Keratinocyte (primary cell): ENCODE measurements around the gene KLRF2.

Experiments
- CTCF ChIP-seq, 3 experiments: IDR thresholded peaks in 1 of 3; conservative IDR thresholded peaks in 1 of 3; optimal IDR thresholded peaks in 1 of 3; 2 replicates in 2 of 3; 3 replicates in 1 of 3; pipeline versions ENCODE3 to v1.5.1; 2011; ENCODE audit warnings: low read length in 3 of 3, mild to moderate bottlenecking in 3 of 3, moderate library complexity in 2 of 3, control low read depth in 1 of 3, inconsistent platforms in 1 of 3; ENCODE audit not compliant: insufficient read depth in 2 of 3; ENCODE audit errors: extremely low read depth in 1 of 3
- EZH2 ChIP-seq: IDR thresholded peaks from one replicate; pipeline ENCODE4 v1.6.1; 2012; ENCODE audit warnings: inconsistent platforms, mild to moderate bottlenecking, low read length, moderate library complexity

GRCh38 chr12:9907769-9908168 lies 26.5 kb downstream of the KLRF2 start:
- TF ChIP-seq CTCF (optimal IDR thresholded peaks at IDR 0.05 in 1 of 3, IDR thresholded peaks at IDR 0.05 in 1 of 3, conservative IDR thresholded peaks at IDR 0.05 in 1 of 3; ENCODE audit: extremely low read depth in 1 of 3, insufficient read depth in 2 of 3, low read length in 3 of 3) (no peak), EZH2 (no peak)
